ENCODE measurements around the gene HUNK. TPM values are rescaled to one million over a fixed set of nuclear protein-coding genes. Genes with fewer than 3 reads are reported as not detected.

The HUNK gene
- total RNA-seq, 1 experiment from 2014 or later: 2.1 TPM

DNA sequence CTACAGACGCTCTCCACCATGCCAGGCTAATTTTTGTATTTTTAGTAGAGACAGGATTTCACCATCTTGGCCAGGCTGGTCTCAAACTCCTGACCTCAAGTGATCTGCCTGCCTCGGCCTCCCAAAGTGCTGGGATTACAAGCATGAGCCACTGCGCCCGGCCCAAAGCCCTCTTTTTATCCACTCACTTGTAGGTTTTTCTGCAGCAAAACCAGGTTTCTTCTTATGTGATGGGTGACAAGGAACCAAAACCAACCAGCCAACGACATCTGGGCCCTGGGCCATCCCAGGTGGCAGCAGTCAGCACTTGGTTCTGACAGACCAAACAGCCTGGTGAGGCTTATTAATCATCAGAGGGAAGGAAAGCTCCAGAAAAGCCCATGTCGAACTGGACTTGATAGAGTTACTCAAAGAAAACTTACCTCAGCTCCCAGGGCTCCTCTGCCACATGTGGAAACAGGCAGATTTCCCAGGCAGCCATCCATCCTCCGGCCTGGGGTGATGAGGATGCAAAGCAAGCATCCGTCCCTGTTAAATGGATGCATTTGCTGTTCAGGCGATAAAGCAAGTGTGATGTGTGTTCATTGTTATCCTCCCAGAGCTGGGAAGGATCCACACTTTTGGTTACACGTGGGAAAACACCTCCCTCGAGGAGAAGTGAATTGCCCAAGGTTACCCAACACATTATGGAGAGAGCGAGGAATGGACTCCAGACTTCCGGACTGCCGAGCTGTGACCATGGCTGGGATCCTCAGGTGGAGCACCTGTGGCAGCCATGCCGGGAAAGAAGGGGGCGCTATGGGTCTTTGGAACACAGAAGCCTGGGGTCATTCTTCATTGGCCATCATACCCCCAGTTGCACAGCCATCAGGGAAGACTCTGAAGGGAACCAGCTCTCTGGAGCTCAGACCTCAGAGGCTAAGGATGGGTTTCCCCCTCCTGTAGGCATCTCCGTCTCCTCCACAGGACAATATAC lies 118.8 kb downstream of the HUNK start:
- Histone ChIP-seq H3K4me3 (ENCODE audit: low read depth, low read length, poor library complexity, severe bottlenecking) (no peak overlapping the region), H3K27me3 (replicated peaks; ENCODE audit: insufficient read depth, low read depth, low read length, poor library complexity) (no peaks in the 10 kb centered on the region), H3K4me1 (ENCODE audit: insufficient read depth, low read length, poor library complexity, severe bottlenecking) (no peaks in the 10 kb centered on the region), H3K9me3 (ENCODE audit: low read depth, low read length, poor library complexity, severe bottlenecking) (no peaks in the 10 kb centered on the region), H3K27ac (ENCODE audit: low read depth, low read length, poor library complexity, severe bottlenecking) (no peak overlapping the region), H3K36me3 (ENCODE audit: insufficient read depth, low read length, poor library complexity, severe bottlenecking) (no peaks in the 10 kb centered on the region)
- no peak for DNase-seq (ENCODE audit: low spot score)
- CTCF ChIA-PET: no interaction called here
- intact Hi-C loops (cut with micrococcal nuclease; ENCODE audit: unreplicated experiment): no loop called here
- no TSS peak for BruUV-seq (replicated peaks)
- no peak for TF ChIP-seq EZH2 (IDR thresholded peaks at IDR 0.05; ENCODE audit: borderline replicate concordance, low read depth, low read length, poor library complexity, severe bottlenecking)
- POLR2A ChIA-PET (ENCODE audit: low non-redundant PET): no interaction called here

DNA sequence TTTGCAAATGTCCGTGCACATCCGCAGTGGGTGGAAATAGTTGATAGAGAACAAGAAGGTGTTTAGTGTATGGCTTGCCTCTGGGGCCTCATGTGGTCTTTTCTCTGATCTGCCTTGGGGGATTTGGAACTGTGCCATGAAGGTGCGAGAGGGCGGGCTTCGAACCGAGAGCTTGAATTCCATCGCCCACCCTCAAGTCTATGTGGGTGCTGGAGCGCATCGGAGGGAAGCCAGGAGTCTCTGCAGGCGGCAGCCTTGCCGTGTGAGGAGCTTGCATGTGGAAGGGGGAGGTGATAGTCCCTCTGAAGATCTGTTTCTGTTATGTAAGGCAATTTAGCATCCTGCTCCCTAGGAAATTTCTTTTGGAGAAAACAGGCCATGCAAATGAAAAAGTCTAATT lies 119.6 kb downstream of the HUNK start:
- CTCF ChIA-PET: no interaction called here
- no peak for DNase-seq (ENCODE audit: low spot score)
- TF ChIP-seq EZH2 (IDR thresholded peaks at IDR 0.05; ENCODE audit: borderline replicate concordance, low read depth, low read length, poor library complexity, severe bottlenecking): no peak
- TF ChIP-seq, protein P1, sequence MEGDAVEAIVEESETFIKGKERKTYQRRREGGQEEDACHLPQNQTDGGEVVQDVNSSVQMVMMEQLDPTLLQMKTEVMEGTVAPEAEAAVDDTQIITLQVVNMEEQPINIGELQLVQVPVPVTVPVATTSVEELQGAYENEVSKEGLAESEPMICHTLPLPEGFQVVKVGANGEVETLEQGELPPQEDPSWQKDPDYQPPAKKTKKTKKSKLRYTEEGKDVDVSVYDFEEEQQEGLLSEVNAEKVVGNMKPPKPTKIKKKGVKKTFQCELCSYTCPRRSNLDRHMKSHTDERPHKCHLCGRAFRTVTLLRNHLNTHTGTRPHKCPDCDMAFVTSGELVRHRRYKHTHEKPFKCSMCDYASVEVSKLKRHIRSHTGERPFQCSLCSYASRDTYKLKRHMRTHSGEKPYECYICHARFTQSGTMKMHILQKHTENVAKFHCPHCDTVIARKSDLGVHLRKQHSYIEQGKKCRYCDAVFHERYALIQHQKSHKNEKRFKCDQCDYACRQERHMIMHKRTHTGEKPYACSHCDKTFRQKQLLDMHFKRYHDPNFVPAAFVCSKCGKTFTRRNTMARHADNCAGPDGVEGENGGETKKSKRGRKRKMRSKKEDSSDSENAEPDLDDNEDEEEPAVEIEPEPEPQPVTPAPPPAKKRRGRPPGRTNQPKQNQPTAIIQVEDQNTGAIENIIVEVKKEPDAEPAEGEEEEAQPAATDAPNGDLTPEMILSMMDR (conservative IDR thresholded peaks at IDR 0.05; ENCODE audit: low read depth, low read length): no peak
- H3K9me3 ChIP-seq (ENCODE audit: low read depth, low read length, poor library complexity, severe bottlenecking): no peaks in the 10 kb centered on the region
- H3K27ac ChIP-seq (ENCODE audit: low read depth, low read length, poor library complexity, severe bottlenecking): no peak overlapping the region
- H3K36me3 ChIP-seq (ENCODE audit: insufficient read depth, low read length, poor library complexity, severe bottlenecking): no peaks in the 10 kb centered on the region
- no peak overlapping the region for H3K4me3 ChIP-seq (ENCODE audit: low read depth, low read length, poor library complexity, severe bottlenecking)
- no TSS peak for BruUV-seq (replicated peaks)
- H3K27me3 ChIP-seq (replicated peaks; ENCODE audit: insufficient read depth, low read depth, low read length, poor library complexity): no peaks in the 10 kb centered on the region
- POLR2A ChIA-PET (ENCODE audit: low non-redundant PET): no interaction called here
- intact Hi-C loops (cut with micrococcal nuclease; ENCODE audit: unreplicated experiment): no loop called here
- H3K4me1 ChIP-seq (ENCODE audit: insufficient read depth, low read length, poor library complexity, severe bottlenecking): no peaks in the 10 kb centered on the region

DNA sequence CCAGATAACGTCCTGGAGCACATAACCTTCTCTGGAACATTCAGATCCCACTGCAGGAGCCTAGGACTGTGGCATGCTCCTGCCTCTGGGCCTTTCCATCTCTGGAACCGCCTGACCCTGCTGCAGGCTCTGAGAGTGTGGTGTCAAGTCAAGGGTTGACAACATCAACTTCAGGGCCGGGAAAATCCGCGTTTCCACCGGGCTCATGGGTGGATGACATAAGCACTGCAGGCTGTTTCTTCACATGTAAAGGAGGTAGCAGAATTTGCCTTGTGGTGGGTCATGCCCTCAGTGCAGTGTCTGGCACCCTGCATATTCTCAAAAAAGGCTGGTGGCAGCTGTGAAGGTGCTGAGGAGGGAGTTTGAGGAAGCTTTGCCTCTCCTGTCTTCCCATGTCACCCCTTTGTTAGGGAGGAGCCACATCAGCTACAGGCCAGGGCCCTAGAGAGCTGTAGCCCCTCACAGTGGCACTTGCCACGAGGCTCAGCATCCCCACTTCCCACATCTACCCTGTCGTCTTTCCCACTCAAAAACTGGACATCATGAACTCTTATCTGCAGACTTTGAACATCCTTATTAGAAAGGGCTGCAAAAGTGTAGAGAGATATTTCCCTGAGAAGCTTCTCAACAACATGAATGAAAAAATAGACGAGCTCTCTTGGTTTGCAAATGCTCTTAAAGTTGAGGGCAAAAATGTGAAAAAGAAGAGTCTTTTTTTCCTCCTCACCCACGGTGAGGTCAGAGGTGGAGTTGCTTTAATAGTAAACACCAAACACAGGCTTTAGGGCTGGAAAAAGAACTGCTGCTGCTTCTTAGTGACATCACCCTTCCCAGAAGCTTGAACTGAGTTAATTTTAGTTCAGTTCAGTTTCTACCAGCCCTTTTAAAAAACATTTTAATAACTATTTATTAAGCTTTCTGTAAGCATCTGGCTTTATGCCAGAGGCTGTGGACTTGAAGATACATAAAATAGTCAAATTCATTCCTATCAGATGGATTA lies 121.3 kb downstream of the HUNK start:
- Histone ChIP-seq H3K36me3 (ENCODE audit: insufficient read depth, low read length, poor library complexity, severe bottlenecking) (no peaks in the 10 kb centered on the region), H3K4me1 (ENCODE audit: insufficient read depth, low read length, poor library complexity, severe bottlenecking) (no peaks in the 10 kb centered on the region), H3K27ac (ENCODE audit: low read depth, low read length, poor library complexity, severe bottlenecking) (no peak overlapping the region), H3K4me3 (ENCODE audit: low read depth, low read length, poor library complexity, severe bottlenecking) (no peak overlapping the region), H3K27me3 (replicated peaks; ENCODE audit: insufficient read depth, low read depth, low read length, poor library complexity) (no peaks in the 10 kb centered on the region), H3K9me3 (ENCODE audit: low read depth, low read length, poor library complexity, severe bottlenecking) (no peaks in the 10 kb centered on the region)
- ChIA-PET POLR2A (ENCODE audit: low non-redundant PET) (interaction anchor here (0.7 kb wide), 1 partner anchor 125 kb away, joined by 3 read pairs; no protein-coding TSS in a partner anchor), CTCF (no interaction called here)
- BruUV-seq (replicated peaks): no TSS peak
- intact Hi-C loops (cut with micrococcal nuclease; ENCODE audit: unreplicated experiment): no loop called here
- no peak for DNase-seq (ENCODE audit: low spot score)
- no peak for TF ChIP-seq EZH2 (IDR thresholded peaks at IDR 0.05; ENCODE audit: borderline replicate concordance, low read depth, low read length, poor library complexity, severe bottlenecking)
- TF ChIP-seq, protein P1 (conservative IDR thresholded peaks at IDR 0.05; ENCODE audit: low read depth, low read length): no peak
